HG02798 (cell line): Measurements from ENCODE around the gene EGFL8.
"Not testable (repeated sequence)": the region's sequence is repeated elsewhere in the genome, so short reads cannot be mapped to it uniquely, and the experiment has no call there.

Source experiments
- ATAC-seq: cut with Tn5 transposase; IDR thresholded peaks from one replicate; pipeline ENCODE4 v1.9.1; 2021; ENCODE audit warnings: mild to moderate bottlenecking; ENCODE audit not compliant: unreplicated experiment, poor library complexity

The EGFL8 gene

DNA sequence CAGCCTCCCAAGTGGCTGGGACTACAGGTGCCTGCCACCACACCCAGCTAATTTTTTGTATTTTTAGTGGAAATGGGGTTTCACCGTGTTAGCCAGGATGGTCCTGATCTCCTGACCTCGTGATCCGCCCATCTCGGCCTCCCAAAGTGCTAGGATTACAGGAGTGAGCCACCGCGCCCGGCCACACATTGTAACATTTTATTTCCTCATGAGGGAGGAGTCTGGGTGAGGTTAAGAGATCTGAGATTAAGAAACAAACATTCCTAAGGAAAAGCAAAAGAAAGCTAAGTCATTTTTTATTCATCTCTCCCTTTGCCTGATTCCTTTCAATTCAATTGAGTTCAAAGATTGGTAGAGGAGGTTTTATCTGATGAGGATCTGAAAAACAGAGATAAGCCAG lies 20.2 kb upstream of the EGFL8 start:
- ATAC-seq = not testable (repeated sequence)

DNA sequence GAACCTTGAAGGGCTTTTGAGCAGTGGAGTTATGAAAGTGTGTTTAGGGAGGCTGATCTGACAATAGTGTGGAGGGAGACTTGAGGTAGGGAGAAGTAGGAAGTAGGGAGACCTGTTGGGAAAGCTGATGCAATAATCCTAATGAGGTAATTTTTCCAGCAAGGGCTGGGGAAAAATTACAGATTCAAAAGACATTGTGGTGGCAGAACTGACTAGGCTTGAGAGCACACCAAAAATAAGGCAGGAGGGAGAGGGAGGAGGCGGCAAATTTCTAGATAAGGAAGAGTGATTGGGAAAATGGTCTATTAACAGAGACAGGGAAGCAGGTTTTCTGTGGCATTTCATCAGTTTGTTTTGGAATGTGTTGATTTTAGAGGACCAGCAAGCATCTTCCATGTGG lies 18.1 kb upstream of the EGFL8 start:
- ATAC-seq = no peak

DNA sequence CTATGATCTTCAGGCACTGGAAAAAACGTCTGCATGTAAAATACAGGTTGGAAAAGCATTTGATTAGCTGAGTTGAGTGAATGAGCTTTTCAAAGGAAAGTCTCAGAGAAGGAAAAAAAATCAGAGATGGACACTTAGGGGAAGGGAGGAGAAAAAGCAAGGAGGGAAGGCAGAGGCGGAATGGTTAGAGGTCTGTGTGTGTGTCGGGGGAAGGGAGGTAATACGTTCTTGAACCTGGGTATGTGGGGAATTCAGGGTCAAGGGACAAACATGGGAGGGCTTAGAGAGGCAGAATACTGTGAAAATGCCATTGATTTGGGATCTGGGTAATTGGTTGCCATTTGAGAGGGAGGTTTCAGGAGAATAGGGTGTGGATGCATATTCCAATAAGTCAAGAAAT lies 17.7 kb upstream of the EGFL8 start:
- ATAC-seq = no peak

DNA sequence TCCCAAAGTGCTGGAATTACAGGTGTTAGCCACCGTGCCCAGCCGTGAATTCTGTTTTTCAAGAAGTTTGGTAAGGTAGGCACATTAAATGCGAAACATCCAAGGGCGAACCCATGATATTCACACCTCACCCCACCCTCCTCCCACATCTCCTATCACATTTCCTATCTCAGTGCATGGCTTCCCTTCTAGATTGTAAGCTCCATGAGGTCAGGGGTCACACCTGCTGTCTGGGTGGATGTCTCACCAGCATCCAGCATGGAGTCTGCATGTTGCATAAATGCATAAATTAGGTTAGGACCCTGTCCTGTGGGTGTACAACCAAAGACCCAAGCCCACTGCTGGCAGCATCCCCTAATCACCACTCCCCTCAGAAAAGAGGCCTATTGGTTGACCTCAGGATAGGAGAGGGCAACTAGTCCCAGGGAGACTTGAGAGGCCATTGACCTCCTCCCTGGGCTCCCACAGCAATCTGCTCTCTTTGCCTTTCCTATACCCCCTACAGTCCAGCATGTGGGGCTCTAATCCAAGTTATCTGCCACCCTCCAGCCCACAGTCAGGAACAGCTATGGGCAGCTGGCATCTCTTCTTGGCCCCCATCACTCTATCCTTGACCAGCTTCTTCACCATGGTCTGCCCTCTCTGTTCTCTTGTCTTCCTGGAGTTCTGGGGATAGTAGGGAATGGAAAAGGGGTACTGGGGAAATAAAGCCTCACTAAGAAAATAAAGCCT lies 16.8 kb upstream of the EGFL8 start:
- no peak for ATAC-seq

DNA sequence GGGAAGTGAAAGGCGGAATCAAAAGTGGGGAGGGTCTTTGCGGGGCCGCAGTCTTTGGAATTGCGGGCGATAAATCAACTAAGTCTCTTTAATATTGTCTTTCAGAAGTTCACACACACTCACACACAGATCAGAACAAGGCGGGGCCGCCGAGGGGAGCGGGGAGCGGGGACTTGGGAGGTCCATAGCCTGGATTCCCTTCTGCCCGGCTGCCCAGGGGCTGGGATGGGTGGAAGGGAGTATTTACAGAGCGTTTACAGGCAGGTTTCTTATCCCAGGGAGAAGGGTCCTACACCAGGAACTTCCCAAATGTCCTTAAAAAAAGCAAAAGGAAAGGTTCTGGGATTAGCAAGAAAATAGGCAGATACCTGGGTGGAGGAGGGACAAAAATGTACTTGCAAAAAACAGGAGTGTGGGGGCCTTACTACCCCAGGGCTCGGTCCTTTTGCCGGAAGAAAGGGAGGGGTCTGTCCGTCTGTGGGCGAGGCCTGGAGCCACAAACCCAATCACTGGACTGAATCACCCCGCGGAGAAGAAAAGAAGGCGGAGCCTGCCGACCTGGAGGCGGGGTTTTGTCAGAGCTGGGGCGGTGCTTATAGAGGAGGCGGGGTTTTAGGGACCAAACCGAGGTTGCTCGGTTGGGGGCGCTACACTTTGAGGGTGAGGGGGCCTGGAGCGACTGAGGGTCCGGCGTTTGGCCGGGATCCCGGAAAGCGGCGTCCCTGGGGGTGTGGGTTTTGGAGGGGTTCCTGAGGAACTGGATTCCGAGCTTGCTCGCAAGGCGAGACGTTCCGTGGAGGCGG lies 15.9 kb upstream of the EGFL8 start:
- ATAC-seq = no peak

DNA sequence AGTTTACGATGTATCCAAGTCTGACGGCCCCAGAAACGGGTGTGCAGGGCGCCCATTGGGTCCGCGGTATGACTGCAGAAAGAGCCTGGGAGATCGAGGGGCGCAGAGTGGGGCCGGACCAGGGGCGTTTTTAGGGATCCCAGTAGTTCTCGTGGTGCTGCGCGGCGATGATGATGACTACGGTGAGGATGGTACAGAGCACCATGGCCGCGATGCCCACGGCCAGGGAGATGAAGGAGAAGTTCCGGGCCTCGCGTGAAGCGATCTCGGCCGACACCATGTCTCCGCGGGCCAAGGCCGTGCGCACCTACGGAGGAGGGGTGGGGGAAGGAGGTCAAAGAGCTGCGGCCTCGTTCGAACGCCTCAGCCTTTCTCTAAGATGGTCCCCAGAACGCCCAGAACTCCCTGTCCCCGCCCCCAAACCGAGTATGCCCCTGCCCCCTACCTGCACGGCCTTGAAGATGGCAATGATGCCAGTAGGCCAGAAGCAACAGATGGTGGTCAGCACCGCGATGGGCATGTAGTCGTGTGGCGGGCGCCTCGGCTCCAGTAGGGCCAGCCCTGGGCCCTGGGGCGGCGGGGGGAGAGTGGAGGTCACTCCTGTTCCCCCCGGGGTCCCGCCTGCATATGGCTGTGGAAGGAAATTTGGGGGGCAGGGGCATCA lies 15.2 kb upstream of the EGFL8 start:
- no peak for ATAC-seq

DNA sequence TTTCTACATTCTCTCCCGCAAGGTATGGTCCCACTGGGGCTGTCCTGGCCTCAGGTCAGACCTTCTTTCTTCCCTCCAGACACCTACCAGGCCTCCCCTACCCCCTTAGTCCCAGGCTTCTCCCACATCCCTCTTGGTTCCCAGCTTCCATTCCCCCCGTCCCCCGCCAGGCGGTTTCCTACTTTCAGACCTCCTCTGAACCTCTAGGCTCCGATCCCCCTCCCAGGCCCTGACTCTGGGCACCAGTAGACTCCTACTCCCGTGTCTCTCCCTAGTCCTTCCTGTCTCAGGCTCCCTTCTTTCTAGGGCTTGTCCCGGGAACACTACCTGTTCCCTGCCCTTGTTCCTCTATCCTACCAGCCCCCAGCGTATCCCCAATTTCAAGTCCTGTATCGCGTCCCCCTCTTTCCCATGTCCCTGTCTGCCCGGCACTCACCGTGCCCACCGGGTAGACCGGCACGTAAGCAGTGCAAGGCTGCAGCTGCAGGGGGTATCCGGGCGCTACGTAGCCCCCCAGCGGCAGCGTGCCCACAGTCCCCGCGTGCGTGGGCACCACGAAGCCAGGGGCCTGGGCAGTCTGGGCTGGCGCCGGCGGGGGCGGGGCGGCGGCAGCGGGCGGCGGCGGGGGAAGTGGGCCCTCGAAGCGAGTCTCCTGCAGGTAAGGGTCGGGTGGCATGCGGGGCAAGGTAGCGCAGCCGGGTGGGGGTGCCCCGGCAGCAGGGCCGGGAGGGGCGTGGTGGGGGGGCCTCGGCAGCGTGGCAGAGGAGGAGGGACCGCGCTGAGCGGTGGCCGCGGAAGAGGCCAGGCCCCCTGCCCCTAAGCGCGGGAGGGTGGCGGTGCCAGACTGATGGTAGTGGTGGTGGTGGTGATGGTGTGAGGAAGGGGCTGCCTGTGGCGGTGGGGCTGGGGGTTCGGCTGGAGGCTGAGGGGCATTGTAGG lies 14.2 kb upstream of the EGFL8 start:
- ATAC-seq = no peak

DNA sequence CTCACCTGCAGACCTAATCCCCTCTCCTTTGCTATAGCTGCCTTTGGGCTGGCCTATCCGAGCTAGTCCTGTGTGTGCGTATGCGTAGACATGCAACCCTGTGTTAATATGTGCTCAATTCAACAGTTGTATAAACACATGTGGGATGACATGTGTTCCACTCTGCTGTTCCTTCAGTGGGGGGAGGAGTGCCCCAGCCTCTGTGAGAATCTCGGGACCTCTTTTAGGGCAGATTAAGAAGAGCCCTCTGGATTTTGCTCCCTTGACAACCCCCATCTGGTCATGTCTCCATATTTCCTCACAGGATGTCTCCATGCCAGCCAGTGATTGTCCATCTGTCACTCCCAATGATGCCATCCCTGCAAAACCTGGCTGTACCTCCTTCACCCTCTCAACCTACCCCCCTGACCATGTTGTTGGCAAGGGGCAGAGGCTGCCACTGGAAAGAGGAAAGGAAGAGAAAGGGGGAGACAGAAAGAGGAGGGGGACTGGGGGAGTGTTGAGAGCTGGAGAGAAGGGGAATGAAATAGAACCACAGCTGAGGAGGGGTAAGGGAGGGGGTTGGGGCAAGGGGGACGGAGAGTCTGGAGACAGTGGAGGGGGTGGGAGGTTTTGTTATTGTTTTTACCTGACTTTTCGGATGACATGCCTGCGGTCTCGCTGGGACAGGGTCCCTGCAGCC lies 13.1 kb upstream of the EGFL8 start:
- no peak for ATAC-seq

DNA sequence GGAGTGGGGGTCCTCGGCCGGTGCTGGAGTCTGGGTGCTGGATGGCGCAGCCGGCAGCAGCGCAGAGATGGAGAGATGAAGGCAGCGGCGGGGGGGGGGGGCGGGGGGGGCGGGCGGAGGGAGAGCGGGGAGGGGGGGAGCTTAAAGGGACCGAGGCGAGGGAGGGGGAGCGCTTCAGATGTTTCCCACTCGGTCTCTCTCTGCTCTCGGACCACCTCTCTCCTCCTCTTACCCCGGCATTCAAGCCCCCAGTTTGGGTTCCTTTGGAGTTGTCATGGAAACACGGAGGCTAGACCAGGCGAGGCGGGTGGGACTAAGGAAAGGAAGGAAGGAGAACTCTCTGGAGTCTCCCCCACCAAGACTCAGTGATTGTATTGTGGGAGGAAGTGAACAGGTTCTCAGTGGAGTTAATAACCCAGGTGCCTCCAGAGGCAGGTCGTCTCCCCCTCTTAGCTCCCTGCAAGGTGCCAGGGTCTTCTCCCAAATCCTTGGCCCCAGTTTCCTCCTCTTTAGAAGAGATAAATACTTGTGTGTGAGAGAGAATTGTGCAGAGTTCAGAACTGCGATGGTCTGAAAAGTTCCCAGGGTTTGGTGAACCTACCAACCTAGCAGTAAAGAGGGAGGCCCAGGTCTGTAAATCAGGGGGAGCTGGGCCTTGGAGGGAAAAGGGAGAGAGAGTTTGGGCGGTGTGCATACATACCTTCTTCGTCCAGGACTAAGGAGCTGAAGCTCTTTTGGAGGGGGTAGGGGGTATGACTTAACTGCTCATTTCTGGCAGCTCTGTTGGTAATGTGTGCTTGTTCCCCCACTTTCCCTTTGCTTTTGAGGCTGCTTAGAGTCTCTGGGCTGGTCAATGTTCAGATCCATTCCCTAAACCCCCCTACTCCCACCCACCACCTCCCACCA lies 12.3 kb upstream of the EGFL8 start, which contains the start of gene PRRT1:
TSS of gene PRRT1 (minus strand) at position 77 of the 906 bp plus-strand sequence. CDS start 112 bp downstream, outside the sequence.
- no peak for ATAC-seq

DNA sequence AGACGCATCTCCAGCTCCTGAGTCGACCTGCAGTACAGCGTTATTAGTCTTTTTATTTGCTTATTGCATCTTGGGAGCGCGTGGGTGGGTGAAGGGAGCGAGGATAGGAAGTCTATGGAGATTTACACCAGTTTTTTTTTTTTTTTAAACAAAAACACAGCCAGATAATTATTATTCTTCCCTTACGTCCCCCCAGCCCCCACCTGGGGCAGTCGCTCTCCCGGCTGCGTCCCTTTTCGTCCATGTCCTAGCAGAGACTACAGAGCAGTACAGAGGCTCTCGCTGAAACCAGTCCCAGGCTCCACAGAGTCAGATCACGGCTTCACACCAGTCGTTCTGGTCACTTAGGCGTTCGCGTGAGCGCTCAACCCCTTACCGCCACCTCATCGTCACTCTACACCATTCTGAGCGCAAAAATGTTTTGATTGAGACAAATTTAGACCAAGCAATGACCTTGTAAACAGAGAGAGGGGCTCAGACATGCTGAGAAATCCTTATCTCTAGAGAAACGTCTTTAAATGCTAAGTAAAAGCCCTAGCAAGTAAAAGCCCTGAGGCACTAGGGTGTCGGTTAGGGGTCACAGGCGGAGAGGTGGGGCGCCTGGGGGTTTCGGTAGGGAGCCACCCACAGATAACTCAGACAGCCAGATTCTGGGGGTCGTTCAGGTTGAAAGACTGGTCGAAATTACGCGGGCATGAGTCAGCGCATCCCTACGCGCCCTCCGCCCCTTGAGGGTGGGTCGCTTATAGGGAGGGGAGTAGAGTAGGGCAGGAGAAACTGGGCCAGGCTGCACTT lies 11.4 kb upstream of the EGFL8 start:
- no peak for ATAC-seq

DNA sequence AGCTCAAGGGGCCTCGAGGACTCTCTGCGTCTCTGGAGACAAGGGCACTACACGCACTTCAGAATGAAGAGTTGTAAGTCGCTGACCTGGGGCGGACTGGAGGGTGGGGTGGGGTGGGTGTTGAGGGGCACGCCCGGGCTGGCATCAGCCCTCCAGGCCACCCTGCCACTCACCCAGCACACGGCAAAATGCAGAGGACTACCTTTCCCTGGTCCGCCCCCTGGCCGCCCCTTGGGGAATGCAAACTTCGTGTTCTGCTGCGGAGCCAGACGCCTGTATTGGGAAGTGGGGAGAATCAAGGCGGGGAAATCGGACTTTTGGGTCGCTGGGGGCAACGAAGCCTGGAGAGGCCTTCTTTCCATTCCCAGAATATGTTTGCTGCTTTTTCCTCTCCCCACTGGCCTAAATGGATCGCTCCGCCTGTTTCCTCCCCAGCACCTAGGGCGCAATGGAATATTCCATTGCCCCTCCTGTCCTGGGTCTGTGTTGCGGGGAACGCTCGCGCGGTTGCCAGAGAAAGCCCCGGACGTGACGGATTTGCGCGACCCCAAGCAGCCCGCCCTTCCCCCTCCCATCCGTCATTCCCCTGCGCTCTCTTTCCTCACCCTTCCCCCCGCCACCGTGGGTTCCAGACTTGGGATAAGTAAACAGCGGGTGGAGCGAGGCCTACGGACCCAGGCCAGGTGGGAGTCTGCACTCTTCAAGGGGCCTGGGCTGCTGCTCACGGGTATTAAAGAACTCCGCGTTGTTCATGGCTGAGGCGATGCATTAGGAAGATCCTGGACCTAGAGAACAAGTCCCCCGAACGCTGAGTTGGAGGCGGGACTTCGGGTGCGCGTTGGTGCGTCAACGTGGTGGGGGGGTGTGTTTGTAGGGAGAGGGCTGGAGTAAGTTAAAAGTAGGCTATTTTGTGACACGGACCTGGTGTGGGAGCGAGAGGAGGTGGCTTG lies 10.6 kb upstream of the EGFL8 start, which contains the start of gene PPT2:
TSS of gene PPT2 (plus strand) at position 578 of the 950 bp plus-strand sequence. CDS start 454 bp downstream, outside the sequence.
- no peak for ATAC-seq

DNA sequence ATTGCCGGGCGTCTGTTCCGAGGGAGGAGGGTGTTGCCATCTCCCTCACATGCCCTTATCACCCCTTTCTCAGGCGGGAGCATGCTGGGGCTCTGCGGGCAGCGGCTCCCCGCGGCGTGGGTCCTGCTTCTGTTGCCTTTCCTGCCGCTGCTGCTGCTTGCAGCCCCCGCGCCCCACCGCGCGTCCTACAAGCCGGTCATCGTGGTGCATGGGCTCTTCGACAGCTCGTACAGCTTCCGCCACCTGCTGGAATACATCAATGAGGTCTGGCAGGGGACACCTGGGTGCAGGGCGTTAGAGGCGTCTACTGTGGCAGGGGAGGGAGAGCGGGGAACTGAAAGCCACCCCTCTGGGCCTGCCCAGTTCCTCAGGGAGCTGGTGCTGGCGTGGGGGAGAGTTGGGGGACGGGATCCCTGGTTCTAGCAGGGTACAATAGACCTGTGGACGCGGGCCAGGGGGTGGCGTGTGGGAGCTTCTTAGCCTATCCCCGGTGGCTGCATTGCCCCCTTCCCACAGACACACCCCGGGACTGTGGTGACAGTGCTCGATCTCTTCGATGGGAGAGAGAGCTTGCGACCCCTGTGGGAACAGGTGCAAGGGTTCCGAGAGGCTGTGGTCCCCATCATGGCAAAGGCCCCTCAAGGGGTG lies 9.8 kb upstream of the EGFL8 start:
- ATAC-seq = peak; percentile 52

DNA sequence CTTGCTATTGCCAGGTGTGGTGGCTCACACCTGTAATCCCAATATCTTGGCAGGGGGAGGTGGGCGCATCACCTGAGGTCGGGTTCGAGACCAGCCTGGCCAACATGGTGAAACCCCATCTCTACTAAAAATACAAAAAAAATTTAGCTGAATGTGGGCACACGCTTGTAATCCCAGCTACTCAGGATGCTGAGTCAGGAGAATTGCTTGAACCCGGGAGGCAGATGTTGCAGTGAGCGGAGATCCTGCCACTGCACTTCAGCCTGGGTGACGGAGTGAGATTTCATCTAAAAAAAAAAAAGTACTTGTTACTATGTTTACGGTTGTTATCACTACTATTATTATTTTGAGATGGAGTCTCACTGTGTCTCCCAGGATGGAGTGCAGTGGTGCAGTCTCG lies 7.5 kb upstream of the EGFL8 start:
- ATAC-seq = no peak

DNA sequence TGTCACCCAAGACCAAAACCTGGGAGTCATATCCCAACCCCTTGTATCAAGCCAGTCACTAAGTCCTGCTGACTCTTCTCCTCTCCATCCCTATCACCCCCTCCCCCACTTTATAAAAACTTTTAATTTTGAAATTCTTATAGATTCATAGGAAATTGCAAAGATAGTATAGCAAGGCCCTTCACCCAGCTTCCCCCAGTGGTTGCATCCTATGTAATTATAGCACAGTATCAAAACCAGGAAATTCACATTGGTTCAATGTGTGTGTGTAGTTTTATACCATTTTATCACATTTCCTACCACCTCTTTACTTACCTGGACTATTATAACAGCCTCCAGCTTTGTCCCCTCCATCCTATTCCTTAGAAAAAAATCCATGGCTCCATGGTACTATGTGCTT lies 6.3 kb upstream of the EGFL8 start:
- ATAC-seq = no peak

DNA sequence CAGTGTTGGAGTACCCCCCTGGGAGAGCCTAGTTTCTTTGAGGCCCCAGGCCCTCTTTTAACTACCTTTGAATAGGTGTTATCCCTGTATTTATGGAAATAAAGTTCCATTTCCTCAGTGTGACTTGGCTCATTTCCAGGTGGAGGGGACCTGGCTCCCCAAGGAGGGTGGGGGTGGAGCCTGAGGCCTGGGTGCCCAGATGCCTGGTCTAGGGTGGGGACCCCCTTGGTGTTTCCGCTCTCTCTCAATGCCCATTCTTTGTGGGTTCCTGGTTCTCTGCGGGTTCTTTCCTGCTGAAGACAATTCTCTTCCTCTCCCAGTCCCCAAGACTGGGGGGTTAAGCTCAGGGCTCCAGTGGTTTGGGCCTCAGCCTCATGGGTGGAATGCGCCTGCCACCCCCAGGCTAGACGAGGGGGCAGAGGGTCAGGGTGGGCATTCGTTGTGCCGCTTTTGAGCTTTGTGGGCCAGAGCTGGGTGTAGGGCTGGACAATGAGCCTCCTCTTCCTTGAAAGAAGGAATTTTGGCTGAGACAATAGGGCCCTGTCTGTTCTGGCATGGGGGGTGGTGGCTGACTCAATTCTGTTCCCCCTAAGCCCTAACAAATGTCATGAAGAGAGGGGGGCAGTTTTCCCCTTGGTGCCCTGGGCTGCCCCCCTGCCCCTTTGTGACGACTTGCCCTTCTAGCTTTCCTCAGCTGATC lies 686 bp upstream of the EGFL8 start:
- no peak for ATAC-seq
